ENCODE results near the gene GABARAP.

GABARAP gene

DNA sequence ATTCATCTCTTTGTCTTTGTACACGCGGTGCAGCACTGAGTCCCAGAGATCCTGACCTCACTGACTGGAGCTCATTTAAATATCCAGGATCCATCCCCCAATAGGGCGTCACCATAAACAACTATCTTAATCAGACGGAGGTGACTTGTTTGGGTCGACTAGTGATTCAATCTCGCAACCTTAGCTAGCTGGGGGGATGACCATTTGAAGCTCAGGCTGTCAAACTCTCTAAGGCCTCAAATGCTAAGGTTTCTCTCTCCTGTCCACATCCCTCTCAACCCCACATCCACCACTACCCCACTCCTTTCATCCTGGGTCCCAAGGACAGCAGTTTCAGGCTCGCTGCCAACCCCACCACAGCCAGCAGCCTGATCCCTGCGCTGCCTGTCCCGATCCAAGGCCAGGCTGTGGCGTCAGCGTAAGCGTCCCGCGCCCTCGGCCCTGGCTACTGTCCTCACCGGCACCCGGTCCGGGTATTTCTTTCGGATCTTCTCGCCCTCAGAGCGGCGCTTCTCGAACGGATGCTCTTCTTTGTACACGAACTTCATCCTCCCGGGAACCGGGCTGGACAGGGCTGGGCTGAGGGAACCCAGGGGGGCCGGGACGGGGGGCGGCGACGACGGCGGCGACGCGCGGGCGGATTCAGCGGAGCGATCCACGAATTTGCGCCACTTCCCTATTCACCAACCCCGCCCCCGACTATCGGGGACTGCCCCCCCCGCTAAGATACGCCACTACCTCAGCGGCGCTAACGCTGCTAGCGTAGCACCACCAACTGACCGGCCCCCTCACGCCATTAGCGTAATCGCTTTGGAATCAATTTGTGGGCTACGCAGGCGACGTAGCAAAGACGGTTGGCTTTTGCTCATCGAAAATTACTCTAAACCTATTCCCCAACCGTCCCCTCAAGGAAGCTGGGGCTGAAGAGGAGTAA is at the start of gene GABARAP (continued):
- TF ChIP-seq ZNF341 (tag by site-specific recombination; IDR thresholded peaks at IDR 0.05; ENCODE audit: low read depth) (no peak), ZSCAN30 (tag by site-specific recombination; IDR thresholded peaks at IDR 0.05) (peak; percentile 49; the same call in 1 of the 2 replicates), ZNF76 (tag by site-specific recombination; IDR thresholded peaks at IDR 0.05; ENCODE audit: borderline replicate concordance, low read depth) (no peak; the same call in 1 of the 2 replicates), ZNF555 (tag by site-specific recombination; conservative IDR thresholded peaks at IDR 0.05) (no peak), ZNF768 (tag by site-specific recombination; IDR thresholded peaks at IDR 0.05) (no peak)

DNA sequence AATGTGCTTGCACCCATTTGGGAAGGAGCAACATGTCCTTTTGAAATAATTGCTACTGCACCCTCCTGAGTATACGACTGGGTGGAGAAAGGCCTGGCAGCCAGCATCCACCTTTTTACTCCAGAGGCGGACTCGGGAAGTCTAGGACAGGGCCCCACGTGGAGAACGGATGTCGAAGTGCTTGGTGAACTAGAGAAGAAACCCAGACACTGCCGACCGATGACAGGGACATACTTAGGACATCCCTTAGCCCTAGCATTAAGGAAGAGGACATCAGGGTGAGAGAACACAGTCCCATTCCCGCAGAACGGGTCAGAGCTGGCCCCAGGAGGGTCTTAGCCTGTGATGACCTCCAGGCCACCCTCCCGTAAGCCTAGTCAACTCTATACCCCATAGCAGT is 48.4 kb upstream of the GABARAP start:
- Histone ChIP-seq H3K9me3 (ENCODE audit: control insufficient read depth, insufficient read depth, low read depth, low read length) (no peaks in the 10 kb centered on the region), H3K36me3 (ENCODE audit: control insufficient read depth in 2 of 2, insufficient read depth in 1 of 2, low read length in 2 of 2) (no peaks in the 10 kb centered on the region), H3K4me1 (ENCODE audit: control insufficient read depth, insufficient read depth, low read length) (peaks cover 3% of the 10 kb centered on the region; the same call in 1 of the 2 replicates), H3K4me3 (ENCODE audit: low read depth, low read length) (no peak overlapping the region), H3K27ac (ENCODE audit: extremely low read depth, low read depth, low read length) (no peak overlapping the region)
- POLR2A ChIA-PET, result interaction anchor here (0.5 to 2.0 kb wide), 3 partner anchors 9 to 70 kb away, joined by 4 to 5 read pairs (median 5); partner anchors contain the start of gene SLC2A4
- TF ChIP-seq ZFHX2 (tag by site-specific recombination; conservative IDR thresholded peaks at IDR 0.05) (no peak), HOXD13 (CRISPR knock-in tag; IDR thresholded peaks at IDR 0.05; ENCODE audit: borderline replicate concordance) (no peak), ZNF768 (tag by site-specific recombination; IDR thresholded peaks at IDR 0.05) (no peak), KLF10 (tag by site-specific recombination; IDR thresholded peaks at IDR 0.05) (no peak), TRIM28 (IDR thresholded peaks at IDR 0.05; ENCODE audit: borderline replicate concordance, low read length) (no peak), TCF7L2 (IDR thresholded peaks at IDR 0.05; ENCODE audit: borderline replicate concordance, low read depth, low read length) (no peak), ZNF202 (tag by site-specific recombination; IDR thresholded peaks at IDR 0.05; ENCODE audit: borderline replicate concordance) (no peak), ZNF274 (IDR thresholded peaks at IDR 0.05; ENCODE audit: low read length) (no peak), ZNF274 (tag by site-specific recombination; IDR thresholded peaks at IDR 0.05; ENCODE audit: borderline replicate concordance) (no peak), EGR2 (tag by site-specific recombination; IDR thresholded peaks at IDR 0.05; ENCODE audit: low read depth) (no peak), ZNF473 (tag by site-specific recombination; IDR thresholded peaks at IDR 0.05) (no peak), ZNF501 (tag by site-specific recombination; IDR thresholded peaks at IDR 0.05) (no peak), HOXC10 (CRISPR knock-in tag; IDR thresholded peaks at IDR 0.05) (no peak), ZNF169 (tag by site-specific recombination; IDR thresholded peaks at IDR 0.05) (no peak)
- TF ChIP-seq, protein P1, sequence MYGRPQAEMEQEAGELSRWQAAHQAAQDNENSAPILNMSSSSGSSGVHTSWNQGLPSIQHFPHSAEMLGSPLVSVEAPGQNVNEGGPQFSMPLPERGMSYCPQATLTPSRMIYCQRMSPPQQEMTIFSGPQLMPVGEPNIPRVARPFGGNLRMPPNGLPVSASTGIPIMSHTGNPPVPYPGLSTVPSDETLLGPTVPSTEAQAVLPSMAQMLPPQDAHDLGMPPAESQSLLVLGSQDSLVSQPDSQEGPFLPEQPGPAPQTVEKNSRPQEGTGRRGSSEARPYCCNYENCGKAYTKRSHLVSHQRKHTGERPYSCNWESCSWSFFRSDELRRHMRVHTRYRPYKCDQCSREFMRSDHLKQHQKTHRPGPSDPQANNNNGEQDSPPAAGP (tag by site-specific recombination; IDR thresholded peaks at IDR 0.05), result no peak
- CTCF ChIA-PET, result interaction anchor here (1.0 to 3.8 kb wide), 3 partner anchors 10 to 245 kb away, joined by 4 to 33 read pairs (median 13); partner anchors contain the start of gene SLC2A4

DNA sequence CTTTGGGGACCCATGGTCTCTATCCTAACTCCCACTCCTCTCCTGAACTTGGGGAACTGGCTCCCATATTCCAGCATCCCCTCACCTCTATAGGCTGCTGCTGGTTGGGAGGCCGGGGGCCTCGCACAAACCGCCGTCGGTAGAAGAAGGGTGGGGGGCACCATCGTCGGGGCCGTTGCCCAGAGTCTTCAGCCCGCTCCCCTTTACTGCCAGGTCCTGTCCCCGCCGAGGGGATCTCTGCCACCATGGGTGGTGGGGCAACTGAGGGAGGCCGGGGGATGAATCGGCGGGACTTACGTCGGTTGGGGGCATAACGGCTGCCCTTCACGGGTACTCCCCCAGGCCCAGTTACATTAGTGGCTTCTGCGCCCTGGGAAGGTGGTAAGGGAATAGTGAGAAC is 47.9 kb upstream of the GABARAP start:
- Histone ChIP-seq H3K4me1 (ENCODE audit: control insufficient read depth, insufficient read depth, low read length) (peaks cover 3% of the 10 kb centered on the region; the same call in 1 of the 2 replicates), H3K36me3 (ENCODE audit: control insufficient read depth in 2 of 2, insufficient read depth in 1 of 2, low read length in 2 of 2) (no peaks in the 10 kb centered on the region), H3K4me3 (ENCODE audit: low read depth, low read length) (no peak overlapping the region), H3K27ac (ENCODE audit: extremely low read depth, low read depth, low read length) (no peak overlapping the region), H3K9me3 (ENCODE audit: control insufficient read depth, insufficient read depth, low read depth, low read length) (no peaks in the 10 kb centered on the region)
- ChIA-PET CTCF (interaction anchor here (2.8 kb wide), 1 partner anchor 244 kb away, joined by 13 read pairs; no protein-coding TSS in a partner anchor), POLR2A (interaction anchor here (0.5 kb wide), 1 partner anchor 13 kb away, joined by 4 read pairs; no protein-coding TSS in a partner anchor)
- no peak for TF ChIP-seq ZNF248 (tag by site-specific recombination; IDR thresholded peaks at IDR 0.05)
- TF ChIP-seq IKZF3 (tag by site-specific recombination; IDR thresholded peaks at IDR 0.05), result no peak
- no peak for TF ChIP-seq ZNF561 (tag by site-specific recombination; IDR thresholded peaks at IDR 0.05; ENCODE audit: borderline replicate concordance)
